Sigmoid colon (tissue), 7 donors: ENCODE measurements around the gene OR10G7. TPM values are rescaled to one million over a fixed set of nuclear protein-coding genes. Genes with fewer than 3 reads are reported as not detected.

Experiments used
- DNase-seq: peaks from one replicate; pipeline ENCODE4 v3.0.0-alpha.2; 2019
- H3K27ac ChIP-seq, 4 donors: fragments of 200-600 bp; sonication (generic); one replicate each; pipeline ENCODE4 v1.5.1; 2016 to 2019; ENCODE audit warnings: mild to moderate bottlenecking in 1 of 4
- H3K27me3 ChIP-seq, 3 donors: fragments of 200-600 bp; sonication (generic); one replicate each; pipeline ENCODE4 v1.5.1; 2019; ENCODE audit warnings: mild to moderate bottlenecking in 1 of 3
- H3K36me3 ChIP-seq, 4 donors: fragments of 200-600 bp; sonication (generic); one replicate each; pipeline ENCODE4 v1.5.1; 2016 to 2019
- H3K4me1 ChIP-seq, 4 donors: fragments of 200-600 bp; sonication (generic); one replicate each; pipeline ENCODE4 v1.5.1; 2017 to 2019
- H3K4me3 ChIP-seq, 4 donors: fragments of 200-600 bp; sonication (generic); one replicate each; pipeline ENCODE4 v1.5.1; 2017 to 2019; ENCODE audit warnings: mild to moderate bottlenecking in 2 of 4, moderate library complexity in 1 of 4
- H3K9me3 ChIP-seq, 4 donors: fragments of 200-600 bp in 3 of 4; sonication (generic) in 3 of 4; one replicate each; pipeline versions ENCODE4 v1.5.1 to v1.6.1; 2013 to 2019
- CTCF ChIP-seq, 4 experiments: fragments of 450-650 bp in 3 of 4; fragments of 200-600 bp in 1 of 4; IDR thresholded peaks; one replicate each; pipeline ENCODE4 v1.5.1; 2016 to 2019; ENCODE audit warnings: antibody characterized with exemption in 4 of 4, mild to moderate bottlenecking in 3 of 4, moderate library complexity in 2 of 4
- EP300 ChIP-seq, 4 donors: sonication (generic); formaldehyde crosslinking; IDR thresholded peaks; one replicate each; pipeline ENCODE4 v1.6.1; 2017; ENCODE audit warnings: antibody characterized with exemption in 4 of 4
- POLR2A ChIP-seq, 2 donors: fragments of 450-650 bp; IDR thresholded peaks; one replicate each; pipeline ENCODE4 v1.6.1; 2016; ENCODE audit warnings: antibody characterized with exemption in 2 of 2, mild to moderate bottlenecking in 2 of 2, moderate library complexity in 2 of 2
- POLR2AphosphoS5 ChIP-seq, 4 donors: sonication (generic); formaldehyde crosslinking; IDR thresholded peaks; one replicate each; pipeline ENCODE4 v1.6.1; 2017; ENCODE audit warnings: antibody characterized with exemption in 4 of 4
- WGBS, 2 donors: extraction: QIAGEN DNeasy Blood & Tissue Kit; methylation state at CpG; one replicate each; pipeline ENCODE4 v1.1.7; 2013; 5-methylcytosine and 5-hydroxymethylcytosine counted together
- intact Hi-C: fragments of 100-400 bp; cut with DNase I; formaldehyde crosslinking; loops from one replicate; pipeline ENCODE4 v1.15.1; 2023
- polyA plus RNA-seq, 3 donors: library from polyadenylated mRNA; stranded (reverse); fragments of 200-250 nt; gene quantifications; one replicate each; pipeline ENCODE4 v1.2.3, GENCODE V29; 2013
- total RNA-seq, 4 donors: library from RNA; depleted of rRNA; stranded (reverse); fragments of >200 nt; gene quantifications; one replicate each; pipeline ENCODE4 v1.1.0, GENCODE V29; 2016
- donor health status: healthy with polysubstance abuse.
- donor health status: Bipolar disorder and iron deficiency.
- donor health status: healthy.

OR10G7 gene
- total and polyA plus RNA-seq, 7 donors: not detected

GRCh38 chr11:124071623-124071948 is 30.5 kb upstream of the OR10G7 start:
- peaks cover 0 to 26% (median 14%) of the 10 kb centered on the region in 3 donors for H3K27me3 ChIP-seq
- WGBS, 2 donors: 72 to 82% methylated on average over 4 of the region's 4 CpGs
- intact Hi-C loops: loop anchor here (5.0 kb wide), 2 partner anchors 126 to 516 kb away; no protein-coding TSS in a partner anchor

DNA sequence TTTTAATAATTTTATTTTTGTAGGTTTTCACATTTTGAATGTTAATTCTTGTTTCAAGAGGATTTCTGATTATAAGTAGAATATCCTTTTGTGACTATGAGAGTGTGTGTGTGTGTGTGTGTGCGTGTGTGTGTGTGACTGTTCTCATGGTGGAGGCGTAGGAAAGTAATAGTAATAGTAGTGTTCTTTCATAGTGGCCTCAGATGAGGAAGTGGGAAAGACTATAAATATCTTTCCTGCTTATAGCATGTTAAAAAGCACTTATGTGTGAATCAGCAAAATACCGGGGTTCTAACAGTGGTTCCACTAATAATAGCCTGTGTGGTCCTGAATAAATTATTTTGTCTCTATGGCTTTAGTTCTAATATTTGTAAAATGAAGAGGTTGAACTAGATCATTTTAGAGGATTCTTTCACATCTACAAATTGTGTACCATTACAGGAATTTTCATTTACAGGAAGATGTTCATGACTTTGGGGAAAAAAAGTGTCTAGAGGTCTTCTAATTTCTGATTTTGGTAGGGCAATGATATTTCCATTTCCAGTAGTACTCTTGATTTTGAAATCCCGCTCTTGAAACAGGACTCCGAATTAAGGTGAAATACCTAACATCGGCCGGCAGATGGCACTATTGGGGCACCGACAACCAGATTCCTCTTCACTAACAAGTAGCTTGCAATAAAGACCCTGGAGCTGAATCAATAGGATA is 29.9 kb upstream of the OR10G7 start:
- intact Hi-C loops: loop anchor here (5.0 kb wide), 2 partner anchors 126 to 516 kb away; no protein-coding TSS in a partner anchor
- no peak for TF ChIP-seq POLR2AphosphoS5 (IDR thresholded peaks at IDR 0.05)
- peak in 3 of 4 experiments; percentile 22 to 70 (median 46) for TF ChIP-seq CTCF (IDR thresholded peaks at IDR 0.05)
- WGBS, 2 donors: 5% methylated on average over 8 of the region's 8 CpGs
- peak; percentile 75 for DNase-seq
- no peak overlapping the region for H3K27ac ChIP-seq
- peaks cover 0 to 21% (median 11%) of the 10 kb centered on the region in 3 donors for H3K27me3 ChIP-seq
- H3K4me3 ChIP-seq: no peak overlapping the region
- H3K4me1 ChIP-seq: peaks cover 2 to 18% (median 13%) of the 10 kb centered on the region in 4 donors
- H3K9me3 ChIP-seq: no peaks in the 10 kb centered on the region
- H3K36me3 ChIP-seq: no peaks in the 10 kb centered on the region

More at GRCh38 chr11:124071623-124071948, 30.5 kb upstream of the OR10G7 start:
- Histone ChIP-seq H3K27ac (no peak overlapping the region), H3K4me1 (peaks cover 2 to 23% (median 17%) of the 10 kb centered on the region in 4 donors), H3K36me3 (no peaks in the 10 kb centered on the region), H3K4me3 (no peak overlapping the region), H3K9me3 (no peaks in the 10 kb centered on the region)
- peak in 2 of 4 experiments; percentile 5 to 8 for TF ChIP-seq CTCF (IDR thresholded peaks at IDR 0.05)
- TF ChIP-seq POLR2A (IDR thresholded peaks at IDR 0.05): no peak
- no peak for DNase-seq

- Histone ChIP-seq H3K27ac (no peak overlapping the region), H3K4me1 (peaks cover 2 to 14% (median 8%) of the 10 kb centered on the region in 4 donors), H3K36me3 (no peaks in the 10 kb centered on the region), H3K27me3 (peaks cover 0 to 15% (median 7%) of the 10 kb centered on the region in 3 donors), H3K4me3 (peak overlapping the region in 2 of 4 donors; percentile 15 to 29), H3K9me3 (no peaks in the 10 kb centered on the region)
- DNase-seq: no peak
- intact Hi-C loops: loop anchor here (5.0 kb wide), 2 partner anchors 128 to 518 kb away; no protein-coding TSS in a partner anchor
- peak in 1 of 4 experiments; percentile 23 for TF ChIP-seq CTCF (IDR thresholded peaks at IDR 0.05)
- no peak for TF ChIP-seq POLR2A (IDR thresholded peaks at IDR 0.05)
- TF ChIP-seq EP300 (IDR thresholded peaks at IDR 0.05): no peak
- 36 to 44% methylated on average over 28 of the region's 28 CpGs for WGBS, 2 donors
These were observed 28.6 kb upstream of the OR10G7 start for GRCh38 chr11:124069429-124070401.

DNA sequence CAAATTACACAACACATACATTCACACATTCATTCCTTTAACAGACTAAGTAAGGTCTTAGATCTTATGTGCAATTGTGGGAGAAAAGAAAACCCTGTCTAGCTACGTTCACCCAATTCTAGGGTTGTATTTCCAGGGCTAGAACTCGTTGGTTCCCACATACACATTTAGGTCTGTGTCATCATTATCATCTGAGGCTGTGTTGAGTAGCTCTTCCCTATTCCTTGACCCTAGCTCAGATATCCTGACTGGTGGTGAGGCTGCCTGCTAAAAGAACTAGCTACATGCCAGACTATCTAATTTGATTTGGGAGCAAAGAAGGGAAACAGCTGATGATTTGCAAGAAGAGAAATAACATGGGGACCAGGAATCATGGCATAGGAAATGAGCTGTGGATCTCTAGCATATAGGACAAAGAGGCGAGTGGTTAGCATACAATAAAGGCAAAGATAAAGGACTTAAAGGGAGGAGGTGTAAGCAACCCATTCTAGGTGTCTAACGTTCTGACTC is 27.5 kb upstream of the OR10G7 start:
- no peaks in the 10 kb centered on the region for H3K9me3 ChIP-seq
- H3K36me3 ChIP-seq: no peaks in the 10 kb centered on the region
- H3K4me1 ChIP-seq: peaks cover 2 to 14% (median 8%) of the 10 kb centered on the region in 4 donors
- intact Hi-C loops: no loop called here
- no peak overlapping the region for H3K27ac ChIP-seq
- no peak for TF ChIP-seq EP300 (IDR thresholded peaks at IDR 0.05)
- TF ChIP-seq POLR2AphosphoS5 (IDR thresholded peaks at IDR 0.05): no peak
- no peak for TF ChIP-seq POLR2A (IDR thresholded peaks at IDR 0.05)
- no peak for TF ChIP-seq CTCF (IDR thresholded peaks at IDR 0.05)
- no peak for DNase-seq
- H3K27me3 ChIP-seq: peaks cover 0 to 15% (median 7%) of the 10 kb centered on the region in 3 donors
- H3K4me3 ChIP-seq: no peak overlapping the region
- WGBS, 2 donors: 55 to 59% methylated on average over 4 of the region's 4 CpGs
